NT2/D1 (cell line): ENCODE results near the gene DEPDC1B.

Source experiments
- YY1 ChIP-seq: IDR thresholded peaks from 2 replicates; pipeline ENCODE4 v1.6.1; 2011; ENCODE audit not compliant: insufficient read length, insufficient read depth
- ZNF274 ChIP-seq: IDR thresholded peaks from 2 replicates; pipeline ENCODE4 v1.6.1; 2011; ENCODE audit warnings: mild to moderate bottlenecking, low read depth, low read length

GRCh38 chr5:60550311-60550710 lies 149.7 kb downstream of the DEPDC1B start:
- TF ChIP-seq YY1 (no peak), ZNF274 (no peak)
